HUDEP-2 (cell line): Measurements from ENCODE around the gene RTRAF.

ENCODE experiments used
- DNase-seq, 76 experiments: peaks; one replicate each; lab custom pipeline; 2025; ENCODE audit not compliant: unreplicated experiment in 76 of 76; lab: John Stamatoyannopoulos, UW

RTRAF gene

DNA sequence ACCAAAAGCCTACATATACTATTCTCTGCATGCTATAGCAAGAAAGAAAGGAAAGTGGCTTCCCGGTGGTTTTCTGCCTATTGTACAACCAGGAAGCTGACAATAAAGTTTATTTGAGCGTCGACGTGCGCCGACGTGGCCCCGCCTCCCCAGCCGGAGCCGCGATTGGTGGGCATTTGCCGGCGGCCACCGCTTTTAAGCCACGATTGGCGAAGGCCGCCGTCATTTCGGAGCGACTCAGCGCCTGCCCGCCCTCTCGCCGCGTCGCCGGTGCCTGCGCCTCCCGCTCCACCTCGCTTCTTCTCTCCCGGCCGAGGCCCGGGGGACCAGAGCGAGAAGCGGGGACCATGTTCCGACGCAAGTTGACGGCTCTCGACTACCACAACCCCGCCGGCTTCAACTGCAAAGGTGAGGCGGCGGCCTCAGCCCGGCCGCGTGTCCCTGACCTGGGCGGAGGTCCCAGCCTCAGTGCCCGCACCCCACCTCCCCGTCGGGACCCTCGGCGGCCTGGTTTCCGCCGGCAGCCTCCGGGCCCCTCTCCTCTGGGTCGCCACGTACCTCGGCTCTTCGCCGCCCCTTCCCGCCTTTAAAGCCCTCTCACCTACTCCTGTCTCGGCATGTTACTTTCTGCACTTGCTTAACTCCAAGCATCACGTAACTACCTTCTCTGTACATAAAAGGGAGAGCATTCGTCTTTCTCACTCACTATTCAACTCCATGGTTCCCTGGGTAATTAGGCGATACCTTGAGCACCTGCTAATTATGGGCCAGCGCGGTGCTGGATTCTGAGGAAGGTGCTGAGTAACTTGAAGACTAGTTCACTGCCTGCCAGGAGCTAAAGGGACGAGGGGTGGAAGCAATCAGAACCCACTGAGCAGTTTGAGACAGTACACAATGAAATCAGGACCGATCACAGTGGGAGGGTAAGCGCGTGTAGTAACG lies at the start of gene RTRAF:
Gene RTRAF, plus strand, starts transcription at position 254 of the 942 bp plus-strand sequence. Its CDS starts 94 bp downstream, at position 348.
- peak in 73 of 76 experiments; percentile 22 to 92 (median 81) for DNase-seq

DNA sequence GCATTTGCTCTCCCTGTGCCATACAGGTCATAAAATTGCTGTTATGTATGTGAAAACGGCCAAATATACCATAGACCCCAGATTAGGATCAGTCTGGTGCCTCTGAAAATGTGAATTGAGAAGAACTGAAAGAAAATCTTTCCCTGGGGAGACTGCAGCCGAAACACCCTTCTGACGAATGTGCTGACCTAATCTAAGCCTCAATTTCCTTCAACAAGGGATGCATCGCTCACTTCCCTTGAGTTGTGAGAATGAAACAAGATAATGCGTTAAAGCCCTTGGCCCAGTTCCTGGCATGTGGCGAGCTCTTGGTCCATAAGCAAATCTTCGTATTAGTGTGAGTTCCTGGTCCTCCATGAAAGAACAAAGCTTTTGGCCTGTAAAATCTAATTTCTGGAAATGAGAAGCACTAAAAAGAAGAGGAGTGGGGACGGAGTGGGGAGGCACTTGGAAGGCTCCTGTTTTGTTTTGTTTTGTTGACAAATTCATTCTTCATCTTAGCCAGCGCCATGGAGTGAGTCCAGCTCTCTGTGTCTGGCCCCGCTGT lies 49.5 kb upstream of the RTRAF start:
- DNase-seq: no peak

DNA sequence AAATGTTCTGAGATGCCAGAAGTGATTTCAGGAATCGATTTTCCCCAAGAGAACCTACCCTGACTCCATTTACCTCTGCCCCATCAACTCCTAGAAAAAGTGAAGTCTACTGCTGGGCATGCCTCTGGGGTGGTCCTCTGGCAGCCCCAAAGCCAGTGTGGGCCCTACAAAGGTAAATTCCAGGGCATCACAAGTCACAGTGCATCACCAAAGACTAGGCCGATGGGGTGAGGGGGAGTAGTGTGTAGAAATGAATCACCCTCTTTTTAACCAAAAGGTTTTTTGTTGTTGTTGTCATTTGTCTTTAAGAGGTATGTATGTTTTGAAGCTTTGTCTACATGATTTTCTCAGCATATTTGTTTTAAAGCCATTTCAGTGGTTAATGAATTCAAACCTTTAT lies 46.4 kb upstream of the RTRAF start:
- DNase-seq: no peak

DNA sequence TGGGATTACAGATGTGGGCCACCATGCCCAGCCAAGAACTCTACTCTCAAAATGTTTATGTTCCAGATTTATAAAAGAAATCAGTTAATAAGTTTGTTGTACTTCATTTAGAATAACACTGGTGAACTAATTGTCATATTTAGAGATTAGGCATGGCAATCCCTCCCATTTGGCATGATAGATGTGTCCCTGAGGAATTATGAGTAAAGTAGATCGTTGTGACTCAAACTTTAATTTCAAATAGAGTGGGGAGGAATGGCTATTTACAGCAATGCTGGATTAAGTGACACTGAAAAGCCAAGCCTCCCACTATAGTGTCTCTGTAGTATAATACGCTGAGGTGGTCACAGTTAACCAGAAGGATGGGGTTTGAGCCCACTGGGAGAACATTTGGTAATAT lies 39.3 kb upstream of the RTRAF start:
- DNase-seq: no peak

DNA sequence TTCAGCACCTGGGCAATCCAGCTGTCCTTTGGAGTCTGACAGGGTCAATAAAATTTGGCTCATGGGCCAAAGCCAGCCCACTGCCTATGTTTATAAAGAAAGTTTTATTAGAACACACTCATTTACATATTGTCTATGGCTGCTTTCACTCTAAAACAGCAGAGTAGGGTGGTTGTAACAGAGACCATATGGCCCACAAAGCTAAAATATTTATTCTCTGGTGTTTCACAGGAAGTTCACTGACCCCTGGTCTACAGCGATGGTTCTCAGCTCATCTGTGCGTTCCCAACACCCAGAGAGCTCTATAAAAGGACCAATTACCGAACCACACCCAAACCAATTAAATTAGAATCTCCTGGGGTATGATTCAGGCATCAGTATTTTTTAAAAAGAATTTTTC lies 37.7 kb upstream of the RTRAF start:
- DNase-seq: no peak

DNA sequence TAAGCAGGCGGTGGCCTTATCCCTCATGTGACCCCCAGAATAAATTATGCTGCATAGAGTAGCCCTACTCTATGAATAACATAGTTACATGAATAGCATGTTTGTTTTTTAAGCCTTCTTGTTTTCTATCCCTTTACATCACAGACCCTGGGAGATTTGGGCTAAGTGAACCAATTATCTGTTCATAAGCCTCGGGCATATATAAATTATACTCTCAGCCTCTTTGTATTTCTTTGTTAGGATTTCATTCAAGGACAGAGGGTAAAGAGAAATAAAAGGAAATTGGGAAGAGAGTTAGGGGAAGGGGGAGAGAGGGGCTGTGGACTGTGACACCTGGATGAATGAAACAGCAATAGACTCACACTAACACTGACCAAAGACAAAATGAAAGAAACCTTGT lies 35.3 kb upstream of the RTRAF start:
- no peak for DNase-seq

DNA sequence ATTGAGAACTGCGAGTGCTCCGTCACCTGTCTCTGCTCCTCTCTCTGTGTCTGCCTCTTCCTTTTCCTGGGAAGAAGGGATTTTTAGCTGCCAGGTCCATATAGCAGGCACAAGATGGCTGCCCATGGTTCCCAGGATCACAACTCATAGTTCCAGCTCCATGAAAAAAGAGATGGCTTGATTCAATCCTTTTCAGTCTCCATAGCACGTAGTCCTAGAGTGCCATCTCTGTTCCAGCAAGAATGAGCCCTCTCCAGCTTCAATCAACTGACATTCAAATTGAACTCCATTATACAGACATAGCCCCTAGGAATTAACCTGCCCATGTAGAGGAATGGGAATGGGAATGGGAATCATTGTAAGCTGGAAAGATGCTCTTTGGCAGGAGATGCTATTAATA lies 34.7 kb upstream of the RTRAF start:
- DNase-seq: no peak

DNA sequence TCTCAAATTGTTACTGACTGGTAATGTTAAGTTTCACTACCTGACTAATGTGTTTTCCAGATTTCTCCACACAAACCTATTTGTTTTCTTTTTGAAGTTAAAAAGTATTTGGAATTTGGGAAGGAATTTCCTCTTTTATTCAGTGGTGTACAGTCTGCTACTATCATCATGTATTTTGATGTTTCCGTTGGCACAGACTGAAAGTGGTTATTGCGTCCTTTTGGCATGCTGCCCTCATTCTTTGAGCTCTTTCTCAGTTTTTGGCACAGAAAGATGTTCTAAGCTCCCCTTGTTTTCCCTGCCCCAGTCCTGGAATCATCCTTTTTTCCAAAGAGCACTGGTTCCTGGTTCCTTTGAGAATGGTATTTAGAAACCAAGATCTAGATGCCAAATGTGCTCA lies 31.4 kb upstream of the RTRAF start:
- no peak for DNase-seq

DNA sequence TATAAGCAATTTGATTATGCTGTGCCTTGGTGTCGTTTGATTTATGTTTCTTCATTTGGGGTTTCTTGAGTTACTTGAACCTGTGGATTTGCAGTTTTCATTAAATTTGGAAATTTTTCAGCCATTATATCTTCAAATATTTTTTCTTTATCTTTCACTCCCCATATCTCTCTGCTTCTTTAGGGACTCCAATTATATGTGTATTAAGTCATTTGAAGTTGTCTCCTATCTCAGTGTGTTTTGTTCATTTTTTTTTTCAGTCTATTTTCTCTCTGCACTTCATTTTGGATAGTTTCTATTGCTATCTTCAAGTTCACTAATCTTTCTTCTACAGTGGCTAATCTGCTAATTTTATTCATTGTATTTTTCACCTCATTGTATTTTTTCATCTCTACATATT lies 29.4 kb upstream of the RTRAF start:
- no peak for DNase-seq

DNA sequence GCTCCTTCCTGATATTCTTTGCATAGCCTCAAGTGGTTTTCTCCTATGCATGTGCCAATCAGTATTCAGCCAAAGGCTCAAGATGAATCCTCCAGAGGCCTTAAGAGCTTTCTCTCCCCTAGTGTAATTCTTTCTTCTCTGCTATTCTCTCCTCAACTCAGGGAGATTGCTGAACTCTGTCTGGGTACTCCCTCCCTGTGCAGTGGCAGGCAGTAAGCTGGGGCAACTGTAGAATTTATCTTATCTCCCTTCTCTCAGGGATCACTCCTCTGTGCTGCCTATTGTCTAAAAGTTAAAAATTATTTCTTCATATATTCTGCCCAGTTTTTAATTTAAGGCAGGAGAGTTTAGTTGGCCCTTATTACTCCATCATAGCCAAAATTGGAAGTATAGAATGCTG lies 28.5 kb upstream of the RTRAF start:
- peak in 6 of 76 experiments; percentile 2 to 31 (median 10) for DNase-seq

DNA sequence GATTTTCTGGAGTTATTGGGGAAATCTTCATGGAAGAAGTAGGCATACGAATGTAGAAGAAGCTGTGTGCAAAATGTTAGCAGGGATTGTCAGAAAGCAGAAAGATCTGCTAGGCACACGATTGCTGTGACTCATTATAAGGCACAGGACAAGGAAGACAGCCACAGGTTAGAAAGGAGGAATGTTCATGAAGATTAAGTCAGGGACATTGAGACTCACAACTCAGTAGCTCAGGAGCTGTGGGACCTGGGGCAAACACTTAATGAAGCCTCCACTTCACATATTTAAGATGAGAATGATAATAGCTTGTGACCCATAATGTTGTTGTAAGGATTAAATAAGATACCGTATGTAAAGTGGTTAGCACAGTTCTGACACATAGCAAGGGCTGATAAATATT lies 26.6 kb upstream of the RTRAF start:
- DNase-seq: no peak

DNA sequence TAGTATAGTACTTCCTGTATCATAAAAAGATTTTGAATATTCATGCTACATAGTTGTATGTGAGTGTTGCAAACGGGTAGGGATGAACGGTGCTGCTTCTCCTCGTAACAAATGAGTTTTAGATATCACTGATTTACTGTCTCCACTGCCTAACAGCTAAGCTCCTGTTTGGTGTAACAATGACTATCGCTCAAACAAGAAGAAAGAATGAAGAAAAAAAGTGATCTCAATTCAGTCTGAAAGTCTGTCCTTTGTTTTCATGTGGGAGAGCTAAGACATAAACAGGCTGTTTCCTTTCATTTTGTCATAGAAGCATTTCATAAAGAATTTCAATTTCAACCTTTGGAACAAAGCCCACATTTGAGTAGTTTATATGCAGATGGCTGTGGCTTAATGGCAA lies 26.1 kb upstream of the RTRAF start:
- DNase-seq: no peak

DNA sequence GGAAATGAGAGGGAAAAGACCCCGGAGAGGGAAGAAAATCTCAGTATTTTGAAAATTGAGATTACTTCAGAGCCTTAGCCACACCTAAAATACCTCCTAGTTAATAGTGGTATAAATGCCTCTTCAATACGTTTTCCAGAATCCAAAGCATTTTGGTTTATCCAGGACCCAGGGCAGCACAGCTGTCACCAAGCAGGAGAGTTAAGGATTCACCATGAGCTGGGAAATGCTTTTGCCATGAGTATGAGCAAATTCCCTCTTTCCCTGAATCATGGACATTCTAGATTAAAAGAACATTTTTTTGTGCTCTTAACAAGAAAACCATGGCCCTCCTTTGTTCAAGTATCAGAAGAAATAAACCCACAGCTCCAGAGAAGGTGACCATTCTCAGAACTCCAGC lies 21.8 kb upstream of the RTRAF start:
- DNase-seq: no peak

DNA sequence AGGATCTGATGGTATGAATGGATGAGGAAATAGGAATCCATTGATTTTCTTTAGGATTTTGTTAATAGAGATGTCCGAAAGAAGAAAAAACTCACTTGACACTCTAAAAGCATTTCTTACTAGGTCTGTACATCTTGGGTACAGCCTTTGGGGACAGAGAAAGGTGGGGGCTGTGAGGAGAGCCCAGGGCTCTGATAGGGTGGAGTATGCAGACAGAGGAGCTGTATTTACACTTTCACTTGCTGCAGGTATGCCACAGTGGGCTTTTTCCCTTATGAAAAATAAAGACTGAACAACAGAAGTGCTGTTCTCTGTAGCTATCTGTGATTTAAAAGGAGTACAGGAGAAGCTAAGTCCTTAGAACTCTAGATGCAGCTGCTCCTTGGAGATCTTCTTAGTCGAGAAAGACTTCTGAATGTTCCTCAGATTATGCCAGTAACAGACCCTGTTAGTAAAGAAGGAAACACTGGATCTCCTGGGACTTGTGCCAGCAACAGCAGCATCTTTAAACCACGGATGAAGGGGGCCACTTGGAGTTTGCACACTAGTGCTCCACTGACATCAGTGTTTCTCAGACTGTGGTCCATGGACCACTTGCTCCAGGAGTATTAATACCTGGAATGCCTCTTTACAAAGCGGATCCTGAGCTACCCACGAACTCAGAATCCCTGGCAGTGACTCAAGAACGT lies 19.4 kb upstream of the RTRAF start:
- no peak for DNase-seq

DNA sequence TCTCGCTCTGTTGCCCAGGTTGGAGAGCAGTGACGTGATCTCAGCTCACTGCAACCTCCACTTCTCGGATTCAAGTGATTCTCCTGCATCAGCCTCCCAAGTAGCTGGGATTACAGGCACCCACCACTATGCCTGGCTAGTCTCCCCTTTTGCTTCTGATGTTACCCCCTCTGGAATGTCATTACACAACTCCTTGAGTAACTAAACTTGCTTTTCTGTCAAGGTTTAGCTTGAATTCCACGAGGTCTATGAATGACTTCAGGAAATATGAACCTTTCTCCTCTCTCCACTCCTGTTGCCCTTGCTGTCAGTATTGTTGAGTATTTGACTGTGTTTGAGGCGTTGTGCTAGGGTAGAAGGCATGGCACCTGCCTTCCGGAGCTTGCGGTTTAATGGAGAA lies 16.8 kb upstream of the RTRAF start:
- no peak for DNase-seq

DNA sequence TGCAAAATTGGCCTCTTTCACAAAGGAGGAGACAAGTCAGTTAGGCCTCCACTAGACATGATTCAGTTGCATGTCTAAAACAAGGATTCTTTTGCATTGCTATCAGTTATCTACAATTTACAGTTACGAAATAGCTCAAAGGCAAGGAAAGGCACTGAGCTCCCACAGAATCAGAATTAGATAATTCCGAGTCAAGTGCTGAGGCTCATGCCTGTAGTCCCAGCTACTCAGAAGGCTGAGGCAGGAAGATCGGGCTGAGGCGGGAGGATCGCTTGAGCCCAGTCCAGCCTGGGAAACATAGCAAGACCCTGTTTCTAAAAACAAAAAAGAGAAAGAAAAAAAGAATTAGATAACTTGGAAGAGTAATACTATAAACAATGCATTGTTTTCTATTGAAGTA lies 12.3 kb upstream of the RTRAF start:
- DNase-seq: peak in 3 of 76 experiments; percentile 7 to 13 (median 8)

DNA sequence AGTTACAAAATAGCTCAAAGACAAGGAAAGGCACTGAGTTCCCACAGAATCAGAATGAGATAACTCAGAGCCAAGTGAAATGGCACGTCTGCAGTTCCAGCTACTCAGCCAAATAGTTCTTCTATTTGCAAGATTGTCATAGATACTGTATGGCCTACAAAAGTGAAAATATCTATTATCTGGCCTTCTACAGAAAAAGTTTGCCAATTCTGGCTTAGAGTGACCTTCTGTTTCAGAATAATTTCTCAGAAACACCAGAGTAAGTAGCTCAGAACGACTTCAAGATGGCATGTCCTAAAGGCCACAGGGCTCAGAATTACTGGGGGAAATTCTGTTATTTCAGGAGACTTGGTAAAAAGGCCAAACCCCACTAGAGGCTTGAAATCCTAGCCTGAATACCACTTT lies 10.7 kb upstream of the RTRAF start:
- DNase-seq: peak in 18 of 76 experiments; percentile 5 to 59 (median 28)

DNA sequence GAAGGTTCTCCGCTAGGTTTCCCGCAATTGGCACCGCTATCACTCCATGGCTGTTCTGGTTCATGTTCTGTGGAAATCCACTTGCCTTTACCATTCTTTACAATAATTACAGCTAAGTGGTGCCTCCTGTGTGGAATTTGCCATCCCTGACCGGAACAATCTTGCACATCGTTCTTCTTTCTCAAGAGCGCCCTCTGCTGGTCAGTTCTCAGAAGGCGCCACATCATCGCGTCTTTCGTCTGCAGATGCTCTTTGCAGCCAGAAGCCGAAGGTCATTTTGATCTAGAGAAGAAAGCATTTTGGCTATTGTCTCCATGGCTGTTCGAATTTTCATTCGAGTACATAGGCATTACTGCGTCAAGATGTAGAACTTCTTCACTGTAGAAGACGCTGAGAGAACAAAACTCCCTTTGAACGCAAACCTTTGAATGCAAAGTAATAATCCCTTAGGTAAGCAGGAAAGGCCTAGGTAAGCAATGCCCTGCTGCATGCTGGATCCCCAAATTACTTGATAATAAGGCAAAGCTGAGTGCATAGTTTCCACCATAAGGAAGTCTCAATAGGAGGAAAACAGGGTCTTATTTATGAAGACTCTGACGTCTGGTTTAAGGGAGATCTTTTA lies 10.1 kb upstream of the RTRAF start:
- peak in 70 of 76 experiments; percentile 4 to 85 (median 64) for DNase-seq

DNA sequence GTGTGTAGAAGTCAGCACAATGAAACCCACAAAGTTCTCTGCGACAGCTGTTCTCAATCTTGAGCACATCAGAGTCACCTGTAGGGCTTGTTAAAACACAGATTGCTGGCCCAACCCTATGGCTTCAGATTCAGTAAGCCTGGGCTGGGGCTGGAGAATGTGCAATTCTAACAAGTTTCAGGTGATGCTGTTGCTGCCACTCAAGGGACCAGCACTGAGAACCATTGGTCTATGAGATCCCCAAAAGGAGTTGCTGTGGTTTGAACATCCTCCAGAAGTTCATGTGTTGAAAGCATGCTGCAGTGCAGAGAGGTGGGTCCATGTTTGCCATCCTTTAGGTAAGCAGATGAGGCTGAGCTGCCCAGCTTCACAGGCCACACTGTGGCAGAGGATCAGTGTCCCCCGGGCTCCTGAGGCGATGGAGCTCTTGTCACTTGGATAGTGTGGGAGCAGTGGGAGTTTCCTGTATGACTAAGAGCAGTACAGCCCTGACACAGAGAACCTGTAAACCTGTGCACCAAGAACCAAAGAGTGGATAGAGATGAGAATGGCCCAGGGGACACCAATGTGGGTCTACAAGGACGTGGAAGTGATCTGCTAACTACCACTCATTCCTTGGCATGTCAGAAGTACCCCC lies 8.0 kb upstream of the RTRAF start:
- no peak for DNase-seq

DNA sequence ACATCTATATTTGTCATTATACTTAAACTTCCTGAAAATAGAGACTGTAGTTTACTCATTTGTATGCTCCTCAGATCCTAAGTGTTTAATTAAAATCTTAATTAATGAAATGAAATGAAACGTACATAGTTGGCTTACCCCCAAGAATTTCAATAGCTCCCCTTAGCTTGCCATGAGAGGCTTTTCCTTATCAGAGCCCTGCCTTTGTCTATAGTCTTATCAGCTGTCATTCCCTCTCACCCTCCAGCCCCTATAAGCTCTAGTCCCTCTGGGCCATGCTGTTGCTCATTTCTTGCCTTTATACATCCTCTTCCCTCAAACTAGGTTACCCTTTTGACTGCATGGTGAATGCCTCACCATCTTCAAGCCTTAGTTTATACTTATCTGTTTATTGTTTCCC lies 1.1 kb upstream of the RTRAF start:
- DNase-seq: peak in 37 of 76 experiments; percentile 5 to 65 (median 33)

DNA sequence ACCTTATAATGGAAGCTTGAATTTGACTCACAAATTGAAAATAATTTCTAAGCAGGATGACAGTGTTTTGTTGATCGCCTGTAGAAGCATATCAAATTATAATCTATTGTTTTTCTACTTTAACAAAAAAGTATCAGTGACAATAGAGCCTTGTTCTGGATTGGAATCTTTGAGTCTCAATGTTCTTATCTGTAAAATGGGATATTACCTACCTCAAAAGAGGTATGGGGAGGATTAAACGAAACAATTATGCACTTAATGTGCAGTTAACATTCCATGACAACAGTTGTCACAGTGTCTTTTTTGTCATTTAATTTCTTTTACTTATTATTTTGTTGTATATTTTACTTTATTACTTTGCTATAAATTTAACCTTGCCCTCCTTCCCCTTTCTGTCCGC lies 1.1 kb downstream of the RTRAF start:
- no peak for DNase-seq
